H1 (cell line): ENCODE data around the gene CAPN9. TPM values are rescaled to one million over a fixed set of nuclear protein-coding genes. Genes with fewer than 3 reads are reported as not detected.

Source experiments
- CTCF ChIA-PET: fragments of 300-600 bp; sonication (Branson Sonifier 250); formaldehyde crosslinking; loops from one replicate; lab custom pipeline; 2021; ENCODE audit not compliant: partially characterized antibody; lab: Charles Lee
- POLR2A ChIA-PET: fragments of 300-600 bp; sonication (Branson Sonifier 250); formaldehyde crosslinking; loops from one replicate; lab custom pipeline; 2021; ENCODE audit warnings: inconsistent platforms; ENCODE audit not compliant: partially characterized antibody; lab: Charles Lee
- DNase-seq, 2 experiments: peaks; one replicate each; pipeline versions ENCODE4 v3.0.0 to v3.0.0-alpha.2; 2010 to 2022; ENCODE audit warnings: low spot score in 2 of 2, low read depth in 1 of 2, mixed read lengths in 1 of 2
- FAIRE-seq: peaks from 2 replicates; lab custom pipeline; 2011; peaks lifted over from hg19 to GRCh38; lab: Jason Lieb, UNC
- H2AFZ ChIP-seq: 2 replicates; pipeline ENCODE4 v1.8.1; 2012; ENCODE audit warnings: low read length, inconsistent platforms
- H2AK5ac ChIP-seq: 2 replicates; pipeline ENCODE4 v1.6.1; 2013; ENCODE audit warnings: low read depth, low read length
- H2BK120ac ChIP-seq: replicated peaks from 2 replicates; pipeline ENCODE3; 2013; ENCODE audit warnings: low read depth, low read length, inconsistent platforms
- H2BK12ac ChIP-seq: 2 replicates; pipeline ENCODE4 v1.6.1; 2013; ENCODE audit warnings: low read depth, low read length
- H2BK15ac ChIP-seq: 2 replicates; pipeline ENCODE4 v1.6.1; 2013; ENCODE audit warnings: low read length
- H2BK20ac ChIP-seq: 2 replicates; pipeline ENCODE4 v1.6.1; 2013; ENCODE audit warnings: low read length
- H2BK5ac ChIP-seq: 2 replicates; pipeline ENCODE4 v1.6.1; 2013; ENCODE audit warnings: low read depth, low read length
- H3K14ac ChIP-seq: 2 replicates; pipeline ENCODE4 v1.6.1; 2013; ENCODE audit warnings: inconsistent platforms; ENCODE audit not compliant: insufficient read length
- H3K18ac ChIP-seq: 2 replicates; pipeline ENCODE4 v1.6.1; 2013; ENCODE audit warnings: low read length; ENCODE audit errors: extremely low read depth
- H3K23ac ChIP-seq: 2 replicates; pipeline ENCODE4 v1.6.1; 2013; ENCODE audit warnings: inconsistent platforms; ENCODE audit not compliant: insufficient read length
- H3K23me2 ChIP-seq: 2 replicates; pipeline ENCODE4 v1.6.1; 2013; ENCODE audit warnings: low read depth, low read length
- H3K27ac ChIP-seq: 2 replicates; pipeline ENCODE4 v1.6.1; 2011; ENCODE audit warnings: low read depth, low read length, inconsistent platforms
- H3K27me3 ChIP-seq, 4 experiments: replicated peaks in 1 of 4; 1 replicate in 1 of 4; 2 replicates in 3 of 4; pipeline versions ENCODE4 v1.6.1 to v1.8.1; 2011 to 2013; ENCODE audit warnings: low read length in 3 of 4, mild to moderate bottlenecking in 3 of 4, inconsistent platforms in 2 of 4, mixed read lengths in 2 of 4, moderate library complexity in 1 of 4; ENCODE audit not compliant: control insufficient read depth in 3 of 4, insufficient read depth in 3 of 4; ENCODE audit errors: extremely low read depth in 1 of 4
- H3K36me3 ChIP-seq, 4 experiments: 2 replicates each; pipeline versions ENCODE4 v1.6.1 to v1.8.1; 2011 to 2013; ENCODE audit warnings: mild to moderate bottlenecking in 4 of 4, low read length in 3 of 4, moderate library complexity in 2 of 4, control low read depth in 1 of 4, inconsistent platforms in 1 of 4; ENCODE audit not compliant: insufficient read depth in 4 of 4, control insufficient read depth in 2 of 4
- H3K4ac ChIP-seq: replicated peaks from 2 replicates; pipeline ENCODE3; 2013; ENCODE audit warnings: low read length, low read depth, mixed read lengths, inconsistent platforms; ENCODE audit not compliant: insufficient read length
- H3K4me1 ChIP-seq, 4 experiments: replicated peaks in 1 of 4; 1 replicate in 1 of 4; 2 replicates in 3 of 4; pipeline versions ENCODE4 v1.6.1 to v1.8.1; 2011 to 2013; ENCODE audit warnings: low read length in 3 of 4, inconsistent platforms in 2 of 4, mixed read lengths in 1 of 4; ENCODE audit not compliant: insufficient read depth in 4 of 4, control insufficient read depth in 3 of 4
- H3K4me2 ChIP-seq, 2 experiments: 2 replicates each; pipeline versions ENCODE4 v1.6.1 to v1.8.1; 2011 to 2013; ENCODE audit warnings: low read depth in 2 of 2, low read length in 2 of 2, control low read depth in 1 of 2, inconsistent platforms in 1 of 2, mild to moderate bottlenecking in 1 of 2; ENCODE audit not compliant: insufficient read depth in 1 of 2
- H3K4me3 ChIP-seq, 4 experiments: fragments of 200-600, 300-600 bp in 1 of 4; sonication (generic), shearing (Covaris generic), sonication (Bioruptor Twin) in 1 of 4; 2 replicates each; pipeline versions ENCODE4 v1.5.1 to v1.8.1; 2011 to 2016; ENCODE audit warnings: low read length in 4 of 4, low read depth in 3 of 4, control low read depth in 2 of 4, inconsistent platforms in 2 of 4, mild to moderate bottlenecking in 2 of 4, mixed read lengths in 1 of 4, moderate library complexity in 1 of 4; ENCODE audit not compliant: insufficient read depth in 2 of 4; ENCODE audit errors: extremely low read depth in 1 of 4
- H3K56ac ChIP-seq: replicated peaks from 2 replicates; pipeline ENCODE3; 2013; ENCODE audit warnings: low read depth, mild to moderate bottlenecking, mixed read lengths, low read length, inconsistent platforms; ENCODE audit not compliant: insufficient read length
- H3K79me1 ChIP-seq: 2 replicates; pipeline ENCODE4 v1.6.1; 2013; ENCODE audit warnings: low read depth, low read length, control low read depth
- H3K79me2 ChIP-seq, 2 experiments: 2 replicates each; pipeline versions ENCODE4 v1.6.1 to v1.8.1; 2012 to 2013; ENCODE audit warnings: low read length in 2 of 2, mild to moderate bottlenecking in 2 of 2, inconsistent platforms in 1 of 2; ENCODE audit not compliant: insufficient read depth in 2 of 2, control insufficient read depth in 1 of 2
- H3K9ac ChIP-seq, 4 experiments: replicated peaks in 1 of 4; 1 replicate in 1 of 4; 2 replicates in 3 of 4; pipeline versions ENCODE4 v1.6.1 to v1.8.1; 2011 to 2013; ENCODE audit warnings: low read depth in 3 of 4, low read length in 3 of 4, control low read depth in 2 of 4, mild to moderate bottlenecking in 2 of 4, moderate library complexity in 2 of 4, inconsistent platforms in 1 of 4; ENCODE audit errors: extremely low read depth in 1 of 4
- H3K9me3 ChIP-seq, 2 experiments: 2 replicates each; pipeline versions ENCODE4 v1.6.1 to v1.8.1; 2012 to 2013; ENCODE audit warnings: mild to moderate bottlenecking in 2 of 2, moderate library complexity in 2 of 2, control low read depth in 1 of 2, inconsistent platforms in 1 of 2, low read depth in 1 of 2, low read length in 1 of 2, mixed read lengths in 1 of 2; ENCODE audit not compliant: insufficient read depth in 2 of 2
- H4K20me1 ChIP-seq, 2 experiments: replicated peaks in 1 of 2; 2 replicates each; pipeline versions ENCODE3 to v1.8.1; 2011 to 2013; ENCODE audit warnings: inconsistent platforms in 2 of 2, low read length in 2 of 2, mild to moderate bottlenecking in 1 of 2; ENCODE audit not compliant: insufficient read depth in 2 of 2, control insufficient read depth in 1 of 2
- H4K5ac ChIP-seq: 2 replicates; pipeline ENCODE4 v1.6.1; 2013; ENCODE audit warnings: low read length, low read depth, mixed read lengths, inconsistent platforms; ENCODE audit not compliant: insufficient read length
- H4K8ac ChIP-seq: 2 replicates; pipeline ENCODE4 v1.8.0; 2013; ENCODE audit warnings: mild to moderate bottlenecking, moderate library complexity, low read length, inconsistent platforms; ENCODE audit not compliant: insufficient read depth; ENCODE audit errors: extremely low read depth
- H4K91ac ChIP-seq: replicated peaks from 2 replicates; pipeline ENCODE3; 2013; ENCODE audit warnings: low read length, mixed read lengths, inconsistent platforms; ENCODE audit not compliant: insufficient read length
- MAX ChIP-seq: IDR thresholded peaks from 2 replicates; pipeline ENCODE4 v1.6.1; 2012; ENCODE audit warnings: inconsistent platforms
- SP2 ChIP-seq: IDR thresholded peaks from 2 replicates; pipeline ENCODE4 v1.6.1; 2012; ENCODE audit warnings: mild to moderate bottlenecking, low read length, inconsistent platforms
- TEAD4 ChIP-seq: IDR thresholded peaks from 2 replicates; pipeline ENCODE4 v1.6.1; 2012; ENCODE audit warnings: low read depth, low read length, inconsistent platforms, mixed read lengths
- WGBS, 2 experiments: shearing (Covaris generic) in 1 of 2; methylation state at CpG; one replicate each; pipeline versions ENCODE4 v1.1.6 to v1.1.7; 2013 to 2015; ENCODE audit warnings: low lambda C conversion rate in 2 of 2, mixed read lengths in 2 of 2, inconsistent platforms in 1 of 2, low coverage in 1 of 2, missing lambda C conversion rate in 1 of 2; ENCODE audit not compliant: insufficient replicate concordance in 2 of 2, insufficient coverage in 1 of 2, insufficient read length in 1 of 2; ENCODE audit errors: extremely low coverage in 1 of 2, missing lambda C conversion rate in 1 of 2; 5-methylcytosine and 5-hydroxymethylcytosine counted together
- polyA plus RNA-seq, 7 experiments: library from polyadenylated mRNA; depleted of rRNA in 3 of 7; stranded (reverse) in 5 of 7; unstranded in 2 of 7; fragments of >200 nt in 5 of 7; fragments of 200-250 nt in 2 of 7; gene quantifications; 1 replicate in 5 of 7; 2 replicates in 1 of 7; 4 replicates in 1 of 7; pipeline versions ENCODE4 v1.2.1 to v1.2.3, GENCODE V29; 2011 to 2013; ENCODE audit warnings: missing spikeins in 2 of 7, mixed read lengths in 2 of 7
- total RNA-seq: library from RNA; stranded (reverse); fragmentation: NEBNext Ultra II Directional; extraction: Animal tissue kit (Norgen Biotek cat#: 25700); gene quantifications from 2 replicates; pipeline ENCODE4 v1.2.1, GENCODE V29; 2021

The CAPN9 gene
- total and polyA plus RNA-seq, 2 of the 8 experiments (the other 6 are each of a cell fraction or from before 2014, with no cell fraction given), result 0.22 to 0.76 TPM

DNA sequence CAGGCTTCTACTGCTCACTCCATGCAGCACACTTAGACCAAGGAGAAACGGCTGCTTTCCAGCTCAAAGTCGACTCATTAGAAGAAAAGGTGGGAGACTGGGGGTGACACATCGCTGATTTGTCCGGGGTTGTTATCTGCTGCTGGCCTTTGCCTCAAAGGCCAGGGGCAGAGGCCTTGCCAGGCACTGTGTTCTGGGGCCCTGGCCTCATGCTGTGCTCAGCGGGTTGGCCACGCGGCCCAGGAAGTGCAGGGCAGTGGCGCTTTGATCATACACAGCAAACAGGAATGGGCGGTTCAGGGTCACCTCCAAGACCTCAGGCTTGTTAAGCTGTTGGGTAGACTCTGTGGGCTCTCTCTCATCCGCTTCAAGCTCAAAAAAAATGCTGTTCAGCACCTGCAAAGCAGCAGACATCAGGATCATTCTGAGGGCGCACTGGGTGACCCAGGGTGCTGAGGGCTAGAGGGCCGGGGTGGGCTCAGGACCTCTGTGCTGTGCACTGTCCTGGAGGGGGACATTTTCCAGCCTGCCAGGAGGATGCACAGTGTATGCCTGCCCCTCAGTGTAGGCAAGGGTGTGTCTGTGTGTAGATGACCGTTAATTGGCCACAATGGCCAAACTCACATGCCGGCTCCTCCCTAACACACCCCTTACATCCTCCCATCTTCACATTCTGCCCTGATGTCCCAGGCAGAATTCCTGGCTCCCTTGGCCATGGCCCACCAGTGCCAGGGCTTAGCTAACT, 44.1 kb upstream of the CAPN9 start:
- Histone ChIP-seq H3K4me1 (peaks cover 0 to 4% (median 0%) of the 10 kb centered on the region in 4 experiments; a peak in 2 of 7 replicates), H3K9me3 (no peaks in the 10 kb centered on the region), H3K79me2 (no peaks in the 10 kb centered on the region), H3K9ac (no peak overlapping the region), H3K18ac (no peak overlapping the region), H3K4me3 (no peak overlapping the region), H3K4ac (no peak overlapping the region), H2BK20ac (no peak overlapping the region), H4K91ac (no peak overlapping the region), H4K8ac (0 out of 2 replicates have a peak overlapping the region, but pooled peaks have one; percentile 29), H4K5ac (no peak overlapping the region), H2BK5ac (no peak overlapping the region), H2AK5ac (no peak overlapping the region), H2BK120ac (no peak overlapping the region), H3K27me3 (no peaks in the 10 kb centered on the region), H3K4me2 (no peak overlapping the region), H3K56ac (no peak overlapping the region), H3K14ac (no peak overlapping the region), H2BK12ac (no peak overlapping the region), H3K23ac (no peak overlapping the region), H3K36me3 (no peaks in the 10 kb centered on the region), H3K23me2 (no peaks in the 10 kb centered on the region), H3K27ac (no peak overlapping the region), H2BK15ac (no peak overlapping the region), H4K20me1 (no peaks in the 10 kb centered on the region), H3K79me1 (no peaks in the 10 kb centered on the region), H2AFZ (no peak overlapping the region)
- CTCF ChIA-PET, result interaction anchor here (0.6 to 3.0 kb wide), 4 partner anchors 11 to 849 kb away, joined by 3 to 12 read pairs (median 3); partner anchors contain the start of genes AGT and COG2
- TF ChIP-seq SP2 (no peak), TEAD4 (no peak), MAX (0 out of 2 replicates have a peak, but pooled peaks have one; percentile 32)
- no peak for DNase-seq
- POLR2A ChIA-PET, result interaction anchor here (1.4 kb wide), 1 partner anchor 11 kb away, joined by 3 read pairs; the partner anchor contains the start of gene AGT
- FAIRE-seq, result no peak
- WGBS, 2 experiments, result 84% methylated on average over 14 of the region's 14 CpGs; no CpG with 5 or more reads in 1 of the 2 experiments
